ENCODE measurements around the gene TMEM232. TPM values are rescaled to one million over a fixed set of nuclear protein-coding genes. Genes with fewer than 3 reads are reported as not detected.

Gene TMEM232
- total and polyA plus RNA-seq, 9 of the 15 experiments (the other 6 are each of a cell fraction or from before 2014, with no cell fraction given): 0.09 to 2.2 (median 0.41) TPM

- ATAC-seq (no peak), DNase-seq (ENCODE audit: extremely low read depth in 1 of 4, low spot score in 3 of 4) (no peak), FAIRE-seq (no peak)
- Histone ChIP-seq H3K4me3 (no peak overlapping the region), H3K36me3 (ENCODE audit: control insufficient read depth, insufficient read depth, low read length) (no peaks in the 10 kb centered on the region), H3K4me2 (ENCODE audit: insufficient read depth, low read length) (no peak overlapping the region), H3K4me1 (replicated peaks in 1 of 2; ENCODE audit: control insufficient read depth in 2 of 2, insufficient read depth in 2 of 2, low read length in 2 of 2) (no peaks in the 10 kb centered on the region), H3K9ac (ENCODE audit: insufficient read depth in 1 of 2, low read depth in 2 of 2, low read length in 2 of 2) (no peak overlapping the region), H3K9me3 (replicated peaks; ENCODE audit: control insufficient read depth, insufficient read depth, low read depth, low read length) (no peaks in the 10 kb centered on the region), H2AFZ (ENCODE audit: low read depth, low read length) (no peak overlapping the region), H3K27me3 (ENCODE audit: control insufficient read depth in 2 of 2, insufficient read depth in 2 of 2, low read length in 2 of 2) (no peaks in the 10 kb centered on the region), H3K79me2 (ENCODE audit: control insufficient read depth, insufficient read depth, low read length) (no peaks in the 10 kb centered on the region), H4K20me1 (replicated peaks; ENCODE audit: control insufficient read depth, insufficient read depth, low read length) (no peaks in the 10 kb centered on the region), H3K27ac (ENCODE audit: extremely low read depth, low read depth, low read length) (no peak overlapping the region), H3K9me1 (ENCODE audit: control insufficient read depth, insufficient read depth, low read length) (no peaks in the 10 kb centered on the region)
- POLR2A ChIA-PET: no interaction called here
- CTCF ChIA-PET (ENCODE audit: low intra/inter-chr PET ratio): no interaction called here
- in situ Hi-C loops (cut with MboI): no loop called here
- WGBS (ENCODE audit: insufficient coverage, low coverage, missing lambda C conversion rate): 3% methylated on average over 4 of the region's 4 CpGs
- intact Hi-C loops (cut with micrococcal nuclease): no loop called here
- BruUV-seq (replicated peaks): no TSS peak
- TF ChIP-seq LEF1 (IDR thresholded peaks at IDR 0.05) (no peak), ZBTB9 (CRISPR knock-in tag; IDR thresholded peaks at IDR 0.05) (no peak), CHD7 (IDR thresholded peaks at IDR 0.05; ENCODE audit: low read depth, low read length) (no peak), FOXJ2 (tag; IDR thresholded peaks at IDR 0.05) (no peak), ZNF76 (CRISPR knock-in tag; IDR thresholded peaks at IDR 0.05; ENCODE audit: borderline replicate concordance) (no peak), JUN (IDR thresholded peaks at IDR 0.05; ENCODE audit: borderline replicate concordance, low read depth, low read length) (no peak), JUN (CRISPR knock-in tag; IDR thresholded peaks at IDR 0.05; ENCODE audit: borderline replicate concordance) (no peak), ZKSCAN8 (CRISPR knock-in tag; IDR thresholded peaks at IDR 0.05) (no peak), YY1 (IDR thresholded peaks at IDR 0.05; ENCODE audit: borderline replicate concordance in 1 of 3, control insufficient read depth in 1 of 3, extremely low read depth in 1 of 3, insufficient read depth in 3 of 3, insufficient read length in 1 of 3, insufficient replicate concordance in 2 of 3, low read depth in 1 of 3, low read length in 2 of 3) (no peak)
These were observed 283.6 kb downstream of the TMEM232 start for GRCh38 chr5:110442856-110443255.
